Lung (tissue), 12 donors: ENCODE results near the gene PHACTR1. TPM values are rescaled to one million over a fixed set of nuclear protein-coding genes. Genes with fewer than 3 reads are reported as not detected.
"Not testable (repeated sequence)": the region's sequence is repeated elsewhere in the genome, so short reads cannot be mapped to it uniquely, and the experiment has no call there.

ENCODE experiments used
- ATAC-seq: fragments of 200-7000 bp; cut with Tn5 transposase; one replicate; pipeline ENCODE4 v1.9.1; 2020; ENCODE audit warnings: moderate number of reproducible peaks; ENCODE audit not compliant: insufficient read depth, low FRiP score
- DNase-seq, 3 donors: peaks; one replicate each; pipeline ENCODE4 v3.0.0-alpha.2; 2013 to 2017
- H3K27ac ChIP-seq, 2 donors: one replicate each; pipeline ENCODE4 v1.5.1; 2013; ENCODE audit warnings: mild to moderate bottlenecking in 2 of 2, moderate library complexity in 2 of 2, control low read depth in 1 of 2, inconsistent platforms in 1 of 2, low read depth in 1 of 2, low read length in 1 of 2
- H3K27me3 ChIP-seq, 3 donors: one replicate each; pipeline ENCODE4 v1.5.1; 2013; ENCODE audit warnings: low read length in 2 of 3; ENCODE audit not compliant: control insufficient read depth in 3 of 3, insufficient read depth in 3 of 3
- H3K36me3 ChIP-seq, 4 donors: one replicate each; pipeline ENCODE4 v1.5.1; 2013; ENCODE audit warnings: low read length in 4 of 4, mild to moderate bottlenecking in 1 of 4, moderate library complexity in 1 of 4; ENCODE audit not compliant: control insufficient read depth in 4 of 4, insufficient read depth in 4 of 4
- H3K4me1 ChIP-seq, 5 donors: one replicate each; pipeline ENCODE4 v1.5.1; 2013; ENCODE audit warnings: low read length in 5 of 5, mild to moderate bottlenecking in 2 of 5, moderate library complexity in 1 of 5; ENCODE audit not compliant: control insufficient read depth in 5 of 5, insufficient read depth in 5 of 5
- H3K4me3 ChIP-seq: one replicate; pipeline ENCODE4 v1.5.1; 2013; ENCODE audit warnings: mild to moderate bottlenecking, control low read depth, moderate library complexity
- H3K9ac ChIP-seq, 2 donors: one replicate each; pipeline ENCODE4 v1.5.1; 2013; ENCODE audit warnings: low read length in 2 of 2, control low read depth in 1 of 2; ENCODE audit not compliant: insufficient read depth in 1 of 2
- H3K9me3 ChIP-seq, 4 donors: one replicate each; pipeline ENCODE4 v1.5.1; 2013; ENCODE audit warnings: low read length in 3 of 4, mild to moderate bottlenecking in 1 of 4, moderate library complexity in 1 of 4; ENCODE audit not compliant: control insufficient read depth in 4 of 4, insufficient read depth in 3 of 4
- WGBS, 2 donors: extraction: QIAGEN DNeasy Blood & Tissue Kit; methylation state at CpG; one replicate each; pipeline ENCODE4 v1.1.7; 2013; 5-methylcytosine and 5-hydroxymethylcytosine counted together
- polyA plus RNA-seq, 2 donors: library from polyadenylated mRNA; stranded (reverse); fragments of 200-250 nt; gene quantifications; one replicate each; pipeline ENCODE4 v1.2.1, GENCODE V29; 2013
- total RNA-seq, 2 donors: library from RNA; depleted of rRNA in 1 of 2; stranded (reverse); fragments of >200 nt in 1 of 2; gene quantifications; one replicate each; pipeline ENCODE4 v1.2.1, GENCODE V29; 2014 to 2021
- TF ChIP-seq, protein P1 (sequence below): IDR thresholded peaks from 2 replicates; pipeline ENCODE4 v1.5.1; 2012; ENCODE audit warnings: mild to moderate bottlenecking; ENCODE audit errors: control extremely low read depth, extremely low read depth
- donor health status: control.
- donor health status: control.
- donor health status: Bipolar disorder and iron deficiency.
- donor health status: healthy.
- donor health status: DM: yes; HTN: yes; CAD: no.

Gene PHACTR1
- total and polyA plus RNA-seq, 4 donors = 16.3 to 58.8 (median 41.9) TPM

DNA sequence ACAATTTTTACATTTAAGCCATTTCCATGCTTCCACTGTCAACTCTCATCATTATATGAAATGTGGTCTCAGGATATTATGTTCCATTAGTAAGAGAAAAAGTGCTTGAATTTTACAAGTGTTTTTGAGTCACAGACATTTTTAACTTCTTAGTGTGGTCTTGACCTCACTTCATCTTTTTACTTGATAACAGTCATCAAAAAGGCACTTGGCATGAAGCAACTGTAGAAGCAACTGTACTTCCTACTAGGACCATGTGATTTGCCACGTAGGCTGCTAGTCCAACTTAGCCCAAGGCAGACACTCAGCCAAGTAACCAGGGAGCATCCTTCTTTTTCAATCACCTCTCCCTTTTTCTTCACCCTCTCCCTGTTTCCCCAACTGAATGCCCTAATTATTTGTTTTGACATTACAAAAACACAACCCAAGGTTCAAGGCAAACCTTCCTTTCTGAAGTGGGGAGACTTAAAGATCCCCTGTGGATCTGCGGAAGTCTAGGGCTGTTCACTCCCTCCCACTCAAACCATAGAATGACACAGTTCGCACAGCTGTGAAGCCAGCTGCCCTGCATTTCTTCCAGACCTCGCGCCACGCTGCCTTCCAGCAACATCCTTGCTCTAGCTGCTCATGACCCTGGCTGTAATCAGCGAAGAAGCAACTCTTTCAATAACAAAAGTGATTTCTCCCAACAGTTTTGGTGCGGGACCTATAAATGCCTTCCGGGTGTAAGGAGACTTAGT, 45.0 kb downstream of the PHACTR1 start:
- DNase-seq (no peak), ATAC-seq (no peak)
- TF ChIP-seq, protein P1, sequence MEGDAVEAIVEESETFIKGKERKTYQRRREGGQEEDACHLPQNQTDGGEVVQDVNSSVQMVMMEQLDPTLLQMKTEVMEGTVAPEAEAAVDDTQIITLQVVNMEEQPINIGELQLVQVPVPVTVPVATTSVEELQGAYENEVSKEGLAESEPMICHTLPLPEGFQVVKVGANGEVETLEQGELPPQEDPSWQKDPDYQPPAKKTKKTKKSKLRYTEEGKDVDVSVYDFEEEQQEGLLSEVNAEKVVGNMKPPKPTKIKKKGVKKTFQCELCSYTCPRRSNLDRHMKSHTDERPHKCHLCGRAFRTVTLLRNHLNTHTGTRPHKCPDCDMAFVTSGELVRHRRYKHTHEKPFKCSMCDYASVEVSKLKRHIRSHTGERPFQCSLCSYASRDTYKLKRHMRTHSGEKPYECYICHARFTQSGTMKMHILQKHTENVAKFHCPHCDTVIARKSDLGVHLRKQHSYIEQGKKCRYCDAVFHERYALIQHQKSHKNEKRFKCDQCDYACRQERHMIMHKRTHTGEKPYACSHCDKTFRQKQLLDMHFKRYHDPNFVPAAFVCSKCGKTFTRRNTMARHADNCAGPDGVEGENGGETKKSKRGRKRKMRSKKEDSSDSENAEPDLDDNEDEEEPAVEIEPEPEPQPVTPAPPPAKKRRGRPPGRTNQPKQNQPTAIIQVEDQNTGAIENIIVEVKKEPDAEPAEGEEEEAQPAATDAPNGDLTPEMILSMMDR = no peak
- no peak overlapping the region for H3K4me3 ChIP-seq
- no peaks in the 10 kb centered on the region for H3K4me1 ChIP-seq
- no peaks in the 10 kb centered on the region for H3K27me3 ChIP-seq
- 81 to 87% methylated on average over 9 of the region's 9 CpGs for WGBS, 2 donors
- H3K27ac ChIP-seq = no peak overlapping the region
- no peaks in the 10 kb centered on the region for H3K36me3 ChIP-seq
- H3K9ac ChIP-seq = no peak overlapping the region
- no peaks in the 10 kb centered on the region for H3K9me3 ChIP-seq

DNA sequence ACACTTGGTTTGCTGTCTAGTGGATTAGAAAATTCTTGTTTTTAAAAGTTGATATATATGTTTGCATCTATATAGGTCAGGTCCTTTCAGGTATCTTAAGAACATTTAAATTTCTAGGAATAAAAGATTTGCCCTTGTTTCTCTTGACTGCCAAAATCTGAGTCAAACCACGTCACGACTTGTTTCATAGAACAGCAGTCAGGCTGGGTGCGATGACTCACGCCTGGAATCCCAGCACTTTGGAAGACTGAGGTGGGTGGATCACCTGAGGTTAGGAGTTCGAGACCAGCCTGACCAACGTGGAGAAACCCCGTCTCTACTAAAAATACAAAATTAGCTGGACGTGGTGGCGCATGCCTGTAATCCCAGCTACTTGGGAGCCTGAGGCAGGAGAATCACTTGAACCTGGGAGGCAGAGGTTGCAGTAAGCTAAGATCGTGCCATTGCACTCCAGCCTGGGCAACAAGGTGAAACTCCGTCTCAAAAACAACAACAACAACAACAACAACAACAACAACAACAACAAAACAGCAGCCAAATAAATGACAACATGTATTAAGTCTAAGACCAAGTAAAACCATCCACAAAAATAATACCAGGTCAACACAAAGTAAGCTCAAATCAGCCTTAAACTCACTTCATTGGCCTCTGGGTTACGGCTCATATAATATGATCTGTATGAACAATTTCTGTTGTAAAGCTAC, 46.3 kb downstream of the PHACTR1 start:
- H3K4me1 ChIP-seq, DNase-seq, H3K4me3 ChIP-seq, H3K27ac ChIP-seq, H3K36me3 ChIP-seq, H3K9ac ChIP-seq, H3K9me3 ChIP-seq, H3K27me3 ChIP-seq, ATAC-seq: not testable (repeated sequence)
- WGBS, 2 donors = 90 to 96% methylated on average over 12 of the region's 12 CpGs

DNA sequence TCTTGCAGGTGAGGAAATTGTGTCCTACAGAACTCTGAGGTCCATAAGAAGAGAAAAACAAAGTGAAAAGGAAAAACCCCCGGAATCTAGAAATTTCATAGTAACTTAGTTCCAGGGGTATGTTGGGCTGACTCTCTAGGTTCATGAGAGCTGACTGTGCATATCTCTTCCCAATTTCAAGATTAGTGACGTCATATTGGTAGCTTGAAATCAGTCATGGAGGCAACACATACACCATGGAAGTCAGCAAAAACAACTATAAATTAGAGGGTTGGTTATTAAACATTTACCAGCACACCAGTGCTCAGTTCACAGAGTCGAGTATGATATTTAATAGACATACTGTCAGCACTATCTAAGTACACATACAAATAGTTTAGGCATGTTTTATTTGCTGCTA, 49.8 kb downstream of the PHACTR1 start:
- Histone ChIP-seq H3K9ac (no peak overlapping the region), H3K4me3 (no peak overlapping the region), H3K36me3 (no peaks in the 10 kb centered on the region), H3K9me3 (no peaks in the 10 kb centered on the region), H3K4me1 (no peaks in the 10 kb centered on the region), H3K27ac (no peak overlapping the region), H3K27me3 (no peaks in the 10 kb centered on the region)
- 85 to 94% methylated on average over 3 of the region's 3 CpGs for WGBS, 2 donors
- no peak for ATAC-seq
- TF ChIP-seq, protein P1 = no peak
- DNase-seq = no peak

DNA sequence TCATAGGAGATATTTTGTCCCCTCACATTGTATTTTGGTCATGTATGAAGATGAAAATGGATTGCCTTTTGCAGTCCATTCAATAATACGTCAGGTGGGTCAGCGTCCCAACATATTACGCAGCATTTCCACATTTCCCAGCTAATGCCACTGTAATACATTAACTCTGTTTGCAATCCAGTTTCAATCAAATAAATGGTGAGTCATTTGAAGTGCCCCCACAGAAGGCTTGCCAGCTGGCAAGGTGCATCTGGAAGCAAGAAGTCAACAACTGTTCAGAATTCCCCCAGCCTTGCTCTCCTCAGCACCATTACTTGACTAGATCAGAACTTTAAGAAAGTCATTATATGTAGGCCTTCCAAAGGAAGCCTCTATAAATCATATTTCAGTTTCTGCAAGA, 50.4 kb downstream of the PHACTR1 start:
- Histone ChIP-seq H3K27ac (no peak overlapping the region), H3K36me3 (no peaks in the 10 kb centered on the region), H3K27me3 (no peaks in the 10 kb centered on the region), H3K9me3 (no peaks in the 10 kb centered on the region), H3K4me3 (no peak overlapping the region), H3K4me1 (no peaks in the 10 kb centered on the region), H3K9ac (no peak overlapping the region)
- TF ChIP-seq, protein P1 = no peak
- 87 to 97% methylated on average over 3 of the region's 3 CpGs for WGBS, 2 donors
- ATAC-seq (no peak), DNase-seq (no peak)
